GM18507 (cell line): ENCODE results near the gene MTR.
A peak's percentile ranks its signal among the peaks of the same experiment; 100 is the strongest.

ENCODE experiments used
- DNase-seq: peaks from one replicate; pipeline ENCODE4 v3.0.0; 2011; ENCODE audit warnings: low read depth; ENCODE audit not compliant: insufficient read length; ENCODE audit errors: extremely low spot score
- FAIRE-seq: peaks from 2 replicates; lab custom pipeline; 2011; peaks lifted over from hg19 to GRCh38; lab: Jason Lieb, UNC

MTR gene

GRCh38 chr1:236860101-236860500, 65.0 kb downstream of the MTR start:
- DNase-seq (no peak), FAIRE-seq (no peak)

- FAIRE-seq (no peak), DNase-seq (no peak)
These were observed 65.6 kb downstream of the MTR start for GRCh38 chr1:236860674-236861073.

GRCh38 chr1:236861560-236862218, 66.6 kb downstream of the MTR start:
- DNase-seq (no peak), FAIRE-seq (no peak)

GRCh38 chr1:236862219-236862591, 67.1 kb downstream of the MTR start:
- DNase-seq (no peak), FAIRE-seq (no peak)

- FAIRE-seq (no peak), DNase-seq (no peak)
These were observed 67.6 kb downstream of the MTR start for GRCh38 chr1:236862615-236863211.

- FAIRE-seq (no peak), DNase-seq (no peak)
These were observed 69.1 kb downstream of the MTR start for GRCh38 chr1:236864211-236864610.

- no peak for DNase-seq
- no peak for FAIRE-seq
These were observed 70.1 kb downstream of the MTR start for GRCh38 chr1:236864996-236865817.

GRCh38 chr1:236865818-236866155, 70.7 kb downstream of the MTR start:
- DNase-seq (no peak), FAIRE-seq (no peak)

- DNase-seq = peak; percentile 15
These were observed 73.8 kb downstream of the MTR start for GRCh38 chr1:236868625-236869467.

GRCh38 chr1:236869911-236870310, 74.8 kb downstream of the MTR start:
- FAIRE-seq (no peak), DNase-seq (no peak)

More at GRCh38 chr1:236868625-236869467, 73.8 kb downstream of the MTR start:
- FAIRE-seq = peak; percentile 79

- DNase-seq = no peak
- FAIRE-seq = no peak
These were observed 75.6 kb downstream of the MTR start for GRCh38 chr1:236870721-236871120.

GRCh38 chr1:236872075-236872666, 77.1 kb downstream of the MTR start:
- DNase-seq (no peak), FAIRE-seq (no peak)

- FAIRE-seq = no peak
- DNase-seq = no peak
These were observed 80.9 kb downstream of the MTR start for GRCh38 chr1:236875975-236876374.

GRCh38 chr1:236877661-236878060, 82.6 kb downstream of the MTR start:
- FAIRE-seq = no peak

GRCh38 chr1:236880209-236880608, 85.1 kb downstream of the MTR start:
- FAIRE-seq (no peak), DNase-seq (no peak)

More at GRCh38 chr1:236877661-236878060, 82.6 kb downstream of the MTR start:
- DNase-seq = no peak

GRCh38 chr1:236882678-236883077, 87.6 kb downstream of the MTR start:
- FAIRE-seq (no peak), DNase-seq (no peak)

GRCh38 chr1:236886199-236886598, 91.1 kb downstream of the MTR start:
- no peak for FAIRE-seq
- DNase-seq = no peak

GRCh38 chr1:236887081-236887480, 92.0 kb downstream of the MTR start:
- no peak for DNase-seq
- FAIRE-seq = no peak

- no peak for FAIRE-seq
These were observed 93.0 kb downstream of the MTR start for GRCh38 chr1:236888126-236888525.

GRCh38 chr1:236888903-236889302, 93.8 kb downstream of the MTR start:
- DNase-seq (no peak), FAIRE-seq (no peak)

More at GRCh38 chr1:236888126-236888525, 93.0 kb downstream of the MTR start:
- DNase-seq = no peak
